ENCODE data around the gene TNIK.

The TNIK gene

GRCh38 chr3:171378586-171378985 is 81.6 kb downstream of the TNIK start:
- TF ChIP-seq POLR2A (IDR thresholded peaks at IDR 0.05; ENCODE audit: extremely low read depth, insufficient read length) = no peak
- no peak for TF ChIP-seq MAX (IDR thresholded peaks at IDR 0.05; ENCODE audit: low read depth, low read length)
- H3K4me3 ChIP-seq (ENCODE audit: low read depth, low read length) = no peak overlapping the region
- no peak for DNase-seq (ENCODE audit: low read depth)

GRCh38 chr3:171377859-171378258 is 82.3 kb downstream of the TNIK start:
- no peak for TF ChIP-seq POLR2A (IDR thresholded peaks at IDR 0.05; ENCODE audit: extremely low read depth, insufficient read length)
- TF ChIP-seq, protein P1, sequence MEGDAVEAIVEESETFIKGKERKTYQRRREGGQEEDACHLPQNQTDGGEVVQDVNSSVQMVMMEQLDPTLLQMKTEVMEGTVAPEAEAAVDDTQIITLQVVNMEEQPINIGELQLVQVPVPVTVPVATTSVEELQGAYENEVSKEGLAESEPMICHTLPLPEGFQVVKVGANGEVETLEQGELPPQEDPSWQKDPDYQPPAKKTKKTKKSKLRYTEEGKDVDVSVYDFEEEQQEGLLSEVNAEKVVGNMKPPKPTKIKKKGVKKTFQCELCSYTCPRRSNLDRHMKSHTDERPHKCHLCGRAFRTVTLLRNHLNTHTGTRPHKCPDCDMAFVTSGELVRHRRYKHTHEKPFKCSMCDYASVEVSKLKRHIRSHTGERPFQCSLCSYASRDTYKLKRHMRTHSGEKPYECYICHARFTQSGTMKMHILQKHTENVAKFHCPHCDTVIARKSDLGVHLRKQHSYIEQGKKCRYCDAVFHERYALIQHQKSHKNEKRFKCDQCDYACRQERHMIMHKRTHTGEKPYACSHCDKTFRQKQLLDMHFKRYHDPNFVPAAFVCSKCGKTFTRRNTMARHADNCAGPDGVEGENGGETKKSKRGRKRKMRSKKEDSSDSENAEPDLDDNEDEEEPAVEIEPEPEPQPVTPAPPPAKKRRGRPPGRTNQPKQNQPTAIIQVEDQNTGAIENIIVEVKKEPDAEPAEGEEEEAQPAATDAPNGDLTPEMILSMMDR (IDR thresholded peaks at IDR 0.05; ENCODE audit: low read depth, low read length) = no peak
- TF ChIP-seq MAX (IDR thresholded peaks at IDR 0.05; ENCODE audit: low read depth, low read length) = no peak
- TF ChIP-seq MYC (IDR thresholded peaks at IDR 0.05; ENCODE audit: low read depth, low read length) = no peak
- DNase-seq (ENCODE audit: low read depth) = no peak
- no peak overlapping the region for H3K4me3 ChIP-seq (ENCODE audit: low read depth, low read length)

GRCh38 chr3:171376596-171376947 is 83.6 kb downstream of the TNIK start:
- TF ChIP-seq, protein P1 (IDR thresholded peaks at IDR 0.05; ENCODE audit: low read depth, low read length) = no peak
- TF ChIP-seq MYC (IDR thresholded peaks at IDR 0.05; ENCODE audit: low read depth, low read length) (no peak), POLR2A (IDR thresholded peaks at IDR 0.05; ENCODE audit: extremely low read depth, insufficient read length) (no peak), MAX (IDR thresholded peaks at IDR 0.05; ENCODE audit: low read depth, low read length) (no peak)
- DNase-seq (ENCODE audit: low read depth) = no peak

GRCh38 chr3:171375666-171376595 is 84.3 kb downstream of the TNIK start:
- TF ChIP-seq MYC (IDR thresholded peaks at IDR 0.05; ENCODE audit: low read depth, low read length) (no peak), POLR2A (IDR thresholded peaks at IDR 0.05; ENCODE audit: extremely low read depth, insufficient read length) (no peak), MAX (IDR thresholded peaks at IDR 0.05; ENCODE audit: low read depth, low read length) (no peak)
- TF ChIP-seq, protein P1 (IDR thresholded peaks at IDR 0.05; ENCODE audit: low read depth, low read length) = no peak
- peak; percentile 87 for DNase-seq (ENCODE audit: low read depth)

More at GRCh38 chr3:171376596-171376947, 83.6 kb downstream of the TNIK start:
- H3K4me3 ChIP-seq (ENCODE audit: low read depth, low read length) = no peak overlapping the region

GRCh38 chr3:171374661-171375285 is 85.4 kb downstream of the TNIK start:
- TF ChIP-seq, protein P1 (IDR thresholded peaks at IDR 0.05; ENCODE audit: low read depth, low read length) = no peak
- no peak for TF ChIP-seq MYC (IDR thresholded peaks at IDR 0.05; ENCODE audit: low read depth, low read length)
- TF ChIP-seq MAX (IDR thresholded peaks at IDR 0.05; ENCODE audit: low read depth, low read length) = no peak
- no peak for TF ChIP-seq POLR2A (IDR thresholded peaks at IDR 0.05; ENCODE audit: extremely low read depth, insufficient read length)
- DNase-seq (ENCODE audit: low read depth) = peak; percentile 29
- no peak overlapping the region for H3K4me3 ChIP-seq (ENCODE audit: low read depth, low read length)

More at GRCh38 chr3:171375666-171376595, 84.3 kb downstream of the TNIK start:
- no peak overlapping the region for H3K4me3 ChIP-seq (ENCODE audit: low read depth, low read length)

DNA sequence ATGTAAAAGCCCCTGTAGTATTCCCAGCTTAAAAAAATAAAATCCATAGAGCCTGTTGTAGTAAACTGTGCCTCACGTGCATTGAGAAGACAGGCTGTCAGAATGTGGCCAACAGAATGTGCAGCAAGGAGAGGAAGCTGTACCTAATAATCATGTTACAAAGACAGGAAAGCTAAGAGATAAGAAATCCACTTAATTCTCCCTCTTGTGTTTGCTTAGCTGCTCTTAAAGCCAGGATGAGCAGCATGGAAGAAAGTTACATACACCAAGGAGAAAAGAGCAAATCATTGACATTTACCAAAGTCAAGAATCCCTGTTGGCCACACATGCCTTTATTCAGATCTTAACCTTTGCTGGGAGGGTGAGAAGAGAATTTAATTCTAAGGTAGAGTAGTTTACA is 85.9 kb downstream of the TNIK start:
- DNase-seq (ENCODE audit: low read depth) = no peak

More for the DNA sequence above, 85.9 kb downstream of the TNIK start:
- H3K4me3 ChIP-seq (ENCODE audit: low read depth, low read length) = no peak overlapping the region
- TF ChIP-seq MAX (IDR thresholded peaks at IDR 0.05; ENCODE audit: low read depth, low read length) (no peak), MYC (IDR thresholded peaks at IDR 0.05; ENCODE audit: low read depth, low read length) (no peak), POLR2A (IDR thresholded peaks at IDR 0.05; ENCODE audit: extremely low read depth, insufficient read length) (no peak)
- TF ChIP-seq, protein P1 (IDR thresholded peaks at IDR 0.05; ENCODE audit: low read depth, low read length) = no peak

Measured in NB4 (cell line).